Lower lobe of right lung (tissue), 2 donors: ENCODE measurements around the gene GGCX. TPM values are rescaled to one million over a fixed set of nuclear protein-coding genes. Genes with fewer than 3 reads are reported as not detected.
"Not testable (repeated sequence)": the region's sequence is repeated elsewhere in the genome, so short reads cannot be mapped to it uniquely, and the experiment has no call there.

Source experiments
- ATAC-seq, 2 donors: fragments of 200-7000 bp; cut with Tn5 transposase; one replicate each; pipeline ENCODE4 v1.9.1; 2020 to 2022; ENCODE audit warnings: mild to moderate bottlenecking in 2 of 2, moderate library complexity in 2 of 2
- DNase-seq: peaks from one replicate; pipeline ENCODE4 v3.0.0-alpha.2; 2020
- H3K27ac ChIP-seq: fragments of 200-600 bp; one replicate; pipeline ENCODE4 v1.8.0; 2022
- H3K27me3 ChIP-seq: fragments of 200-600 bp; one replicate; pipeline ENCODE4 v1.8.0; 2022; ENCODE audit warnings: low read depth
- H3K36me3 ChIP-seq: fragments of 200-600 bp; one replicate; pipeline ENCODE4 v1.8.0; 2022; ENCODE audit warnings: mild to moderate bottlenecking
- H3K4me1 ChIP-seq: fragments of 200-600 bp; one replicate; pipeline ENCODE4 v1.8.0; 2022
- H3K4me3 ChIP-seq: fragments of 200-600 bp; one replicate; pipeline ENCODE4 v1.8.0; 2022; ENCODE audit warnings: mild to moderate bottlenecking
- H3K9me3 ChIP-seq: fragments of 200-600 bp; one replicate; pipeline ENCODE4 v1.8.0; 2022
- CTCF ChIP-seq: fragments of 200-600 bp; IDR thresholded peaks from one replicate; pipeline ENCODE4 v1.8.0; 2022; ENCODE audit warnings: antibody characterized with exemption, mild to moderate bottlenecking
- intact Hi-C: fragments of 100-400 bp; cut with DNase I; formaldehyde crosslinking; loops from one replicate; pipeline ENCODE4 v1.11.0; 2022
- total RNA-seq: library from RNA; stranded (reverse); fragmentation: NEBNext Ultra II Directional; extraction: Animal tissue kit (Norgen Biotek cat#: 25700); gene quantifications from one replicate; pipeline ENCODE4 v1.2.1, GENCODE V29; 2021
- donor health status: DM: no; HTN: yes; CAD: no; lungs with severe emphysema.

Gene GGCX
- total RNA-seq, 1 donor from 2014 or later = 62.2 TPM

GRCh38 chr2:85604568-85605339 is 43.5 kb upstream of the GGCX start:
- no peak for DNase-seq
- peak overlapping the region; percentile 82 for H3K4me3 ChIP-seq
- no peaks in the 10 kb centered on the region for H3K27me3 ChIP-seq
- H3K4me1 ChIP-seq = peaks cover 74% of the 10 kb centered on the region
- intact Hi-C loops = no loop called here
- ATAC-seq = no peak
- TF ChIP-seq CTCF = no peak
- no peaks in the 10 kb centered on the region for H3K9me3 ChIP-seq
- H3K27ac ChIP-seq = peak overlapping the region; percentile 90
- H3K36me3 ChIP-seq = peaks cover 41% of the 10 kb centered on the region

DNA sequence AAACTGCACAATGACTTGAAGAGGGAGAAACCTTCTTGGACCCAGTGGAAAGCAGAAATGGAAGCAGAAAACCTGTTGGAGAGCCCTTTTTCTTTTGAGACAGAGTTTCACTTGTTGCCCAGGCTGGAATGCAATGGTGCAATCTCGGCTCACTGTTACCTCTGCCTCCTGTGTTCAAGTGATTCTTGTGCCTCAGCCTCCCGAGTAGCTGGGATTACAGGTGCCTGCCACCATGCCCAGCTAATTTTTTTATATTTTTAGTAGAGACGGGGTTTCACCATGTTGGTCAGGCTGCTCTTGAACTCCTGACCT is 42.8 kb upstream of the GGCX start:
- H3K27me3 ChIP-seq, intact Hi-C loops, H3K9me3 ChIP-seq, DNase-seq, ATAC-seq: not testable (repeated sequence)
- Histone ChIP-seq H3K36me3 (peaks cover 41% of the 10 kb centered on the region), H3K27ac (peak overlapping the region; percentile 90), H3K4me3 (peak overlapping the region; percentile 82), H3K4me1 (peaks cover 74% of the 10 kb centered on the region)

DNA sequence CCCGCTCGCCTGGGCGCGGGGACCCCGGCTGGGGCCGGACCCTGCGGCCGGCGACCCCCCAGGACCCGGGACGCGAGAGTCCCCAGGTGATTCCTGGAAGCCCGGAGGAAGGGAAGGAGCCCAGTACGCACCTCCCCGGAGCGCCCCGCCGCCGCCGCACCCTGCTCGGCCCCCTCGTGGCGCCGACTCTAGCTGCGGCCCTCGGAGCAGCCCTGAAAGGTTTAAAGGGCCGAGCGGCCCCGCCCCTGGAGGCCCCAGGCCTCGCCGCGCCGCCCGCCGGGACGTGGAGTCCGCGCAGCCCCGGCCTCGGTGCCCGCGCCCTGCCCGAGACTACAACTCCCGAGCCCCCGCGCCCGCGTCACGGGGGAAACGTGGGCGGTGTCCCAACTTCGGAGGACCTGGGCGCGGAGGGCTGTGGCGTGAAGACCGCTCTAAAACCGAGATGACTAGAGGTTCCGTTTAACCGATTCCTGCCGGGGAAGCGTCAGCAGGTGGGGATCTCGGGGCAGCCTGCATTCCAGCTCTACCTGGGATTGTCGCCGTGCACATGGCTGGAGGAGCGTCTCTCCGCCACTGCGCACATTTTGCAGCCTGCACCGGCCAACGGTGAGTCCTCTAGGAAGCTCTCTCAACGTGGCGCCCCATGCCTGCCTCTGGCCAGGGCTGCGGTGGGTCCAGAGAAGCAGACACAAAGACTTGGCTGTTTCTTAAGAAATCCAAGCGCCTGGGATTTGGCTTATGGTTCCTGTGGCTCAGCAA is 41.4 kb upstream of the GGCX start, which contains the start of gene TMEM150A:
Gene TMEM150A, minus strand, starts transcription at position 223 of the 759 bp plus-strand sequence. CDS start 750 bp downstream, outside the sequence.
- ATAC-seq = peak; percentile 95 to 96
- Histone ChIP-seq H3K4me1 (peaks cover 60% of the 10 kb centered on the region), H3K4me3 (peak within 1 kb of the TSS; percentile 82), H3K27me3 (no peaks in the 10 kb centered on the region), H3K27ac (peak within 1 kb of the TSS; percentile 90), H3K36me3 (peaks cover 41% of the 10 kb centered on the region), H3K9me3 (no peaks in the 10 kb centered on the region)
- TF ChIP-seq CTCF = peak; percentile 58
- peak; percentile 98 for DNase-seq
- intact Hi-C loops = no loop called here

DNA sequence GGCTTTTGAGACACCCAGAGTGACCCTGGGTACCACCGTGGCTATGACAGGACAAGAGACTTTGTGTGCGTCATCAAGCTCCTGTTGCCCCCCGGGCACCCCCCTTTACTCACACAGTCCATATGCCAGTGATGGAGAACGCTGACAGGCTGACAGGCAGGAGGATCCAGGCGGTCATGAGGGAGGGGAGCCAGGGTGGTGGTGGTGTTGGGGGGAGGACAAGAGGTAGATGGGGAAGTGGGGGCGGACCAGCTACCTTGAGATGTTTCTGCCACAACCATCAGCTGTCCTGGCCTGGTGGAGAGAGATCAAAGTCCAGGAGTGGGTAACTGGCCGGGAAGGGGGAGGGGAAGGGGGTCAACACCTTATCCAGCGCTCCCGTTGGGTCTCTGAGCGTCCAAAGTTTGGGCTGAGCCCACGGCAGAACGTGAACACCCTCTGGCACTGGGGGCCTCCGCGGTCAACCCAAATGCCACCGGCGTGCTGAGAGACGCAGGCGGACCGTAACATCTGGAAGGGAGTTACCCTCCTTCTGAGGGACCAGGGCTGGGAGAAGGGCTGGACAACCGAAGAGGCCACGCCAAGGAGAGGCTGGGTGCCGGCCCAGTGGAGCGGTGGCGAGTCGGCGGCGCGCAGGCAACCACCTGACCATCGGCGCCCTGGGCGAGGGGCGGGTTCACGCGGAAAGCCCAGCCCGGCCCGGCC is 40.6 kb upstream of the GGCX start:
- intact Hi-C loops = no loop called here
- Histone ChIP-seq H3K4me1 (peaks cover 60% of the 10 kb centered on the region), H3K4me3 (peak overlapping the region; percentile 82), H3K9me3 (no peaks in the 10 kb centered on the region), H3K27ac (peak overlapping the region; percentile 90), H3K27me3 (no peaks in the 10 kb centered on the region), H3K36me3 (peaks cover 41% of the 10 kb centered on the region)
- ATAC-seq (peak; percentile 76 to 78), DNase-seq (peak; percentile 83)
- no peak for TF ChIP-seq CTCF

- ATAC-seq = no peak
- H3K36me3 ChIP-seq = peaks cover 46% of the 10 kb centered on the region
- peak overlapping the region; percentile 82 for H3K4me3 ChIP-seq
- no peaks in the 10 kb centered on the region for H3K27me3 ChIP-seq
- no peak for TF ChIP-seq CTCF
- intact Hi-C loops = no loop called here
- no peaks in the 10 kb centered on the region for H3K9me3 ChIP-seq
- peak overlapping the region; percentile 90 for H3K27ac ChIP-seq
- peaks cover 60% of the 10 kb centered on the region for H3K4me1 ChIP-seq
- no peak for DNase-seq
Observed at GRCh38 chr2:85600951-85601770, 39.9 kb upstream of the GGCX start.
